GM20431 (cell line): ENCODE data around the gene KCTD21.
"Not testable (repeated sequence)": the region's sequence is repeated elsewhere in the genome, so short reads cannot be mapped to it uniquely, and the experiment has no call there.

Experiments
- in situ Hi-C: fragments of 300-500 bp; cut with MseI, MboI; formaldehyde crosslinking; loops from one replicate; pipeline ENCODE4 v1.15.0; 2020; ENCODE audit warnings: low sequenced_read_pairs; ENCODE audit not compliant: unreplicated experiment

KCTD21 gene

GRCh38 chr11:78187366-78188285 lies 800 bp downstream of the KCTD21 start:
- in situ Hi-C loops, result no loop called here

DNA sequence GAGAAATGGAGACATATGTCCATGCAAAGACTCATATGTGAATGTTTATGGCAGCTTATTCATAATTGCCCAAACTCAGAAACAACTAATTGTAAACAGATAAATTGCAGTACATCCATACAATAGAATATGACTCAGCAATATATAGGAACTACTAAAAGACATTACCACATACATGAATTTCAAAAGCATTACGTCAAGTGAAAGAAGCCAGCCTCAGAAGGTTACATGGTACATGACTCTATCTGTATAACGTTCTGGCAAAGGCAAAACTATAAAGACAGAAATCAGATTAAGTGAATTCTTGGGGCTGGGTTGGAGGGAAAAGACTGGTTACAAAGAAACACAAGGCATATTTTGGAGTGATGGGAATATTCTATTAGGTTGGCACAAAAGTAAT lies 7.2 kb downstream of the KCTD21 start:
- in situ Hi-C loops, result no loop called here

DNA sequence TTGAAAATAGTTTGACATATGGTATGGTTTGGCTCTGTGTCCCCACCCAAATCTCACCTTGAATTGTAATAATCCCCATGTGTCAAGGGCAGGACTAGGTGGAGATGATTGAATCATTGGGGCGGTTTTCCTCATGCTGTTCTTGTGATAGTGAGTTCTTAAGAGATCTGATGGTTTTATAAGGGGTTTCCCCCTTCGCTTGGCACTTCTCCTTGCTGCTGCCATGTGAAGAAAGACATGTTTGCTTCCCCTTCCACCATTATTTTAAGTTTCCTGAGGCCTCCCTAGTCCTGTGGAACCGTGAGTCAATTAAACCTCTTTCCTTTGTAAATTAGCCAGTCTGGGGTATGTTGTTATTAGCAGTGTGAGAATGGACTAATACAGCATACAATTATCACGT lies 7.7 kb downstream of the KCTD21 start:
- in situ Hi-C loops, result no loop called here

GRCh38 chr11:78179459-78180071 lies 8.9 kb downstream of the KCTD21 start:
- in situ Hi-C loops, result no loop called here

GRCh38 chr11:78177216-78177615 lies 11.2 kb downstream of the KCTD21 start:
- in situ Hi-C loops, result no loop called here

DNA sequence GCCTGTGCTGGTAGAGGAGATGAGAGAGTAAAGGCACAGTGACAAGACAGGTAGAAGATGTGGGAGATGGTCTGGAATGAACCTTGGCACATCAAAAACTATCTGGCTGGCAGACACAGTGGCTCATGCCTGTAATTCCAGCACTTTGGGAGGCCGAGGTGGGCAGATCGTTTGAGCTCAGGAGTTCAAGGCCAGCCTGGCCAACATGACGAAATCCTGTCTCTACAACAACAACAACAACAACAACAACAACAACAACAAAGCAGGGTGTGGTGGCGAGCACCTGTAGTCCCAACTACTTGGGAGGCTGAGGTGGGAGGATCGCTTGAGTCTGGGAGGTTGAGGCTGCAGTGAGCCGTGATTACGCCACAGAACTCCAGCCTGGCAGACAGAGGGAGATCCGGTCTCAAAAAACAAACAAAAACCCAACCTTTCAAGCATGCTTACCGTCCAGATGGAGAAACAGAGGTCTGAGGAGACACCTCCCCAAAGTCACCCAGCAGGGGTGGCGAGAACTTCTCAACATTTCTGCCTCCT lies 11.8 kb downstream of the KCTD21 start:
- in situ Hi-C loops, result no loop called here

DNA sequence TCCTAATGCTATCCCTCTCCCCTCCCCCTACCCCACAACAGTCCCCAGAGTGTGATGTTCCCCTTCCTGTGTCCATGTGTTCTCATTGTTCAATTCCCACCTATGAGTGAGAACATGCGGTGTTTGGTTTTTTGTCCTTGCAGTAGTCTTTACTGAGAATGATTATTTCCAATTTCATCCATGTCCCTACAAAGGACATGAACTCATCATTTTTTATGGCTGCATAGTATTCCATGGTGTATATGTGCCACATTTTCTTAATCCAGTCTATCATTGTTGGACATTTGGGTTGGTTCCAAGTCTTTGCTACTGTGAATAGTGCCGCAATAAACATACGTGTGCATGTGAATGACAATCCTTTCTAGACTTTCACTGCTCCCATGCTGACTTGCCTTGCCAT lies 12.6 kb downstream of the KCTD21 start:
- in situ Hi-C loops, result not testable (repeated sequence)

- in situ Hi-C loops, result no loop called here
Observed at GRCh38 chr11:78171951-78172350, 16.5 kb downstream of the KCTD21 start.

DNA sequence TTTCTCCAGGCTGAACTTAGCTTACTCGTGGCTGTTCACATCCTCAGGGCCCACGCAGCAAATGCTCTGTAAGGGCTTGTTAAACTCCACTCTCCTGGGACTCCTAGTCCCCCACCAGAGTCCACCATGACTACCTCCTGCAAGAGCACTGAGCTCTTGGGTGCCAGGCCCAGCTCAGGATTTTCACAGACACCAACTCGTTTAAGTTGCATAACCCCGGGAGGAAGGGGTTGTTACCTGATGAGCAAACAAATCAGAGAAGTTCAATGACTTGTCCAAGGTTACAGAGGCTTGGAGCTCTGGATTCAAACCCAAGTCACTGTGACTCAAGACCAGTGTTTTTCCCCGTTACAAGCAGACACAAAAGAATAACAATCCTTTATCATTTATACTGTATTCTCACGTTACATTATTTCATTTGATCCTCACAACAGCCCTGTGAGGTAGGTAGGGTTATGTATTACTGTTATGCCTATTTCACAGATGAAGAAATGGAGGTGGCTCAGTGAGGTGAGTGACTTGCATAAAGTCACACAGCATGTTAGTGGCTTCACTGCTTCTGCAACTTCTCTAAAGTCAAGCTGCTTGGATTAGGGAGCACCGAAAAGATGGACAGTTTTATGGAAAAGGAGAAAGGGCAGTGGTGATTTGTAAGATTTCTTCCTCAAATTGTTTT lies 17.4 kb downstream of the KCTD21 start:
- in situ Hi-C loops, result no loop called here

DNA sequence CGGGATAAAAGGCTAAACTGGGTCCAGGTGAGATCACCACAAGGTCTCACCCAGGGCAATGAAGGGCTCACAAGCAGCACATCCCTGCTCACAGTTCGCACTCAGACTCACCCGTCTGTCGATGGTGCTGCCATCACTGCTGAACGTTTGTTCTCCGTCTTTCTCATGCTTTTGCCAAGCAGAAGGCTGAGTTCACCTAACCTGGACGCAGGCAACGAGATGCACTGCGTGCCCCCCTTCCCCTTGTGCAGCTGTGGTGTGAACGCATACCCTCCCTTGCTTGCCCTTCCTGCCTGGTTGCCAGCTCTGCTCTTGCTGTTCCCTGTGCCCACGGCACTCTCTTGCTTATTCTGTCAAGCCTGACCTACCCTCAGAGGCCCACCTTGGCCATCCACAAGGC lies 18.0 kb downstream of the KCTD21 start:
- in situ Hi-C loops, result no loop called here

DNA sequence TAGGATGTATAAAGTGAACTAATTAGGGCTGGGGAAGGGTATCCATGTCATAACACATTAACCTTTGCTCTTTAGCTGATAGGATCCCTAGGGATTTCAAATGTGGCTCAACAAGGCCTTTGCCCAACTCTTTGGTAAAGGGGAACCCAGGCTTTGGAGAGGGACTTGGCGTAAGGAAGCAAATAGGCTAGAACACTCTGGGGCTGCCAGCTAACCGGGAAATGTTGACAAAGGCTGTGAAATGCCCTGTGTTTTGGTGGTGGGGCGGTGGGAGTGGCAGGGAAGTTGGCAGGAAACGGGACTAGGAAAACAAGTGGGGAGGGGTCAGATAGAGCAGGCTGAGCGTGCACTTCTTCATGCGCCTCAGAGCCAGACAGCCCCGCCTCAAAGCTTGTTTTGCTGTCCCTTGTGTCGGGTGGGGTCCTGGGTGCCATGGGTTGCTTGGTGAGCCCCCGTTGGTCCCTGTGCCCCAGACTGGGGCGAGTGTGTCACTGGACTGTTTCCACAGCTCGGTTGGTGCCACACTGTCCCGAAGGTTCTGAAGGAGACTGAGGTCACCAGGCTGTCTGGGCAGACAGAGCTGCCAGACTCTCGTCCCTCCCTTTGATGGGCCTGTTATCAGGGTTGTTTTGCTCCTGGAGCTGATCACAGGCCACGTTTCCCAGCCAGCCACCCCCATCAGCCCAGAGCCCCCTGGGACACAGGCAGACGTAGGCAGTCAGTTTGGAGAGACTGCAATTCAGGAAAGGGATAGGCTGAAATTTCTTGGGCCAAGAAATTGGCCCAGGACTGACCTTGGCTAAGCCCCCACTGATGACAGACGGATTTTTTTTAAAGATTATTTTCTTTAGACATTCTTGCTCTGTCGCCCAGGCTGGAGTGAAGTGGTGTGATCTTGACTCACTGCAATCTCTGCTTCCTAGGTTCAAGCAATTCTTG lies 19.6 kb downstream of the KCTD21 start:
- in situ Hi-C loops, result no loop called here

DNA sequence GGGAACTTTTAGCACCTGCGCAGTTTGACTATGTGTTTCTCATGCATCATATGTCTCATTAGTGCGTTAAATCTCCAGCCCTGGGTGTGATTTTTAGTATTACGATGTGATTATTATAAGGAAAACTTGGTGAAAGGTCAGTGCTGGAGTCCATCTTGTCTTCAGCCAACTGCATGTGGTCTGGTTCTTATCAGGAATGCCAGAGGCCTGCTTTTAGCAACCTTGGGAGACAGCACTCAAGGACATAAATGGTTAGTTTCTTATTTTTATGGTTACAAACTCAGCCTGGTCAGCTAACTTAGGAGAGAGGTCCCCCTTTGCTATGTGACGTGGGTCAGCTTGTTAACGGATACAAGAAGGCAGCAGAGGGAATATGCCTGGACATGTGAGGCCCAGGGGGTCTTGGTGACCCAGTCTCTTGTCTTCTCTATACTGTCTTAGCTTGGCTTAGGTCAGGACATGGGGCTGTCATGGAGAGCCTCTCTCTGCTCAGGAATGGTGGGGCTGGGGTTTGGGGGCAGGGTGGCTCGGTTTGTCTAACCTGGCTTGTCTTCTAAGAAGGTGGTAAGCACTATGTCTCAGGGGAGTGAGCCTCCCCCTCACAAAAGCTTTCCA lies 21.5 kb downstream of the KCTD21 start:
- in situ Hi-C loops, result no loop called here

- in situ Hi-C loops, result no loop called here
Observed at GRCh38 chr11:78164471-78164870, 24.0 kb downstream of the KCTD21 start.

- in situ Hi-C loops, result no loop called here
Observed at GRCh38 chr11:78163828-78164227, 24.6 kb downstream of the KCTD21 start.

DNA sequence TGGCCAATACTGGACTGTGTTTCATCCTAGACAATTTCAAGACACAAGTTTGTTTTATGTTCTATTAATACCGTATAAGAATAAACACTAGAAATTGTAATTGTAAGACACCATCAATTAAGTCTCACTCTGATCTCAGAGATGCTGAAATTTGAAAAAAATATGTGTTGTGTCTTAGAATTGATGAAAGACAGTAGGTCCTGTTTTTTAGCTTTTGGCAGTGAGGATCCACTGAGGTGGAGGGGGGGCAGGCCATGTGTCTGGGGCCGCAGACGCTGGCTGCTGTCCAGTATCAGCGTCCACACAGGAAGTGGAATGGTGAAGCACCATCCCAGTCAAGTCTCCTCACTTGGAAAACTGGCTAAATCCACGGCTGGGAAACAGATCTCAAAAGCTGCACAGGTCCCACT lies 26.5 kb downstream of the KCTD21 start:
- in situ Hi-C loops, result no loop called here

GRCh38 chr11:78161346-78161745 lies 27.1 kb downstream of the KCTD21 start:
- in situ Hi-C loops, result no loop called here

GRCh38 chr11:78160557-78160956 lies 27.9 kb downstream of the KCTD21 start:
- in situ Hi-C loops, result no loop called here

DNA sequence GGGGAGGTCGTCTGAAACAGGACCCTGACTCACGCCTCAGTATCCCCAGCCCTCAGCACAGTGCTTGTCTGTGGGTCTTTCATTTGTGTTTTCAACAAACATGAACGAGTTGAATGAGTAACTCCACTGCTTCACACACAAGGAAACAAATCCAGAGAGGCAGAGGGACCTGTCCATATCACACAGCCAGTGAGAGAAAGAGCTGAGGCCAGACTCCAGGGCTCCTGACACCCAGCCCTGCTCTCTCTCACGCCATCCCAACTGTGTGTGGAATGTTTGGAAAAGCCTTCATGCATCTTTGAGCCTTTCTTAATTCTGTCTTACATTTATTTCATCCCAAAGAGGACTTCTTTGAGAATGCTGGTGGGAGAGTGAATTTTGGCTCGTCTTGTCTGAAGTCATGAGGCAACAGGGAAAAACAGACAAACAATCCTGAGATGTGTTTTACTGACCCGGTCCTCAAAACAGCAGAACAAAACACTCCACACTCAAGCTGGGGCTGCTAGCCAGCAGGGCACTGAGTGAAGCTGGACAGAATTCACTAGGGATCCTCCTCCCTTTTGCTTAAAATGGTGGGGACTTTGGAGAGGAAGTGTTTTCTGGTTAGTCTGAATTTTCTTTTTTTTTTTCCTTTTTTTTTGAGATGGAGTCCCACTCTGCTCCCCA lies 29.3 kb downstream of the KCTD21 start:
- in situ Hi-C loops, result no loop called here
